Activated T-helper 9 cell treated with anti-CD3 and anti-CD28 coated beads, Interleukin-2, amount 50 U/mL, for 16 hours (primary cell): ENCODE results near the gene PAM16.
"Not testable (repeated sequence)": the region's sequence is repeated elsewhere in the genome, so short reads cannot be mapped to it uniquely, and the experiment has no call there.

Experiments
- DNase-seq: peaks from one replicate; pipeline ENCODE4 v3.0.0-alpha.2; 2020; ENCODE audit warnings: low read depth

Gene PAM16

DNA sequence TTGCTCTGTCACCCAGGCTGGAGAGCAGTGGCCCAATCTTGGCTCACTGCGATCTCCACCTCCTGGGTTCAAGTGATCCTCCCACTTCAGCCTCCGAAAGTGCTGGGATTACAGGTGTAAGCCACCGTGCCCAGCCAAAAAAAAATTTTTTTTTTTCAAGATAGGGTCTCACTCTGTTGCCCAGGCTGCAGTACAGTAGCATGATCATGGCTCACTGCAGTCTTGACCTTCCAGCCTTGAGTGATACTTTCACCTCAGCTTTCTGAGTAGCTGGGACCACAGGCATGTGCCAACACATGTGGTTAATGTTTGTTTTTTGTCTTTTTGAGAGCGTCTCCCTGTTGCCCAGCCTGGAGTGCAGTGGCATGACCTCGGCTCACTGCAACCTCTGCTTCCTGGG, 1.7 kb upstream of the PAM16 start:
- no peak for DNase-seq

- no peak for DNase-seq
Measured at GRCh38 chr16:4351880-4352279, 759 bp upstream of the PAM16 start.

DNA sequence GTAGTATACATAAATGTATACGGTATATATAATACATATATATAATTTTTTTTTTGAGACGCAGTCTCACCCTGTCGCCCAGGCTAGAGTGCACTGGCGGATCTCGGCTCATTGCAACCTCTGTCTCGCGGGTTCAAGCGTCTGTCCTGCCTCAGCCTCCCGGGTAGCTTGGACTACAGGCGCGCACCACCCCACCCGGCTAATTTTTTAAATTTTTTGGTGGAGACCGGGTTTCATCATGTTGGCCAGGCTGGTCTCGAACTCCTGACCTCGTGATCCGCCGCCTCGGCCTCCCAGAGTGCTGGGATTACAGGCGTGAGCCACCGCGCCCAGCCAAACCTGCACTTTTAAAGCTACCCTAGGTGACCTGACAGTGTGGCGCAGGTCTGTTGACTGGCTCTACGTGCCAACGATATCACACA, 745 bp downstream of the PAM16 start:
- DNase-seq, result no peak

- DNase-seq, result no peak
Measured at GRCh38 chr16:4349332-4349731, 1.8 kb downstream of the PAM16 start.

DNA sequence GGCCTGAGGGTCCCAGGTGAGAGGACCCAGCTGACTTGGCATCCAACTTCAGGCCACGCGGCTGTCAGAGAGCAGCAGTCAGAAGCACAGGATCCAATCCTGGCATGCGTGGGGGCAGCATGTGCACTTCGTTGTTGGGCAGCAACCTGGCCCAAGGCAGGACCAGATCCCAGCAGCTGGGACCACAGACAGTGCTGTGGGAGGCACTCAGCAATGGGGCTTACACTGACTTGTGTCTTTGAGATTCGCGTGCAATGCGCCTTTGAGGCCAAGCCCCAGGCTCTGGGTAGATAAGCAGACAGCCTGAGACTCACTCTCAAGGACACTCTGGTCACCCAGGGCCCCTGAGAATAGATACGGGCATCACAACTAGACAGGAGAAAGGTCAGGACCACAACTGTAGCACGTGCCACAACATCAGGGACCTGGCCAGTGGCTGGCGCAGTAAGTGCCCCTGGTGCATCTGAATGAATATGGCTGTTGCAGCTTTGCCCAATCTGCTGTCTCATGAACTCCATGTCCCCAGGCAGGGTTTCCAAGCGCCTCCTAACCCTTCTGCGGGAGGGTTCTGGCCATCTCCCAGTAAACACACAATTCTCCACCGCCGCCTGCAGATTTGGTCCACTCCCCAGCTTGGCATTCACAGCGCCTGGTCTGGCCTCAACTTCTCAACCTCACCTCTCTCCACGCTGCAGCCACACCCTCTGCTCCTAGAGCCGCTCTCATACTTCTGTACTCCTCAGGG, 3.2 kb downstream of the PAM16 start:
- no peak for DNase-seq

- DNase-seq, result no peak
Measured at GRCh38 chr16:4347010-4347409, 4.1 kb downstream of the PAM16 start.

- no peak for DNase-seq
Measured at GRCh38 chr16:4345836-4346781, 5.0 kb downstream of the PAM16 start.

- DNase-seq, result no peak
Measured at GRCh38 chr16:4344983-4345835, 5.9 kb downstream of the PAM16 start.

- DNase-seq, result not testable (repeated sequence)
Measured at GRCh38 chr16:4344300-4344982, 6.7 kb downstream of the PAM16 start.

DNA sequence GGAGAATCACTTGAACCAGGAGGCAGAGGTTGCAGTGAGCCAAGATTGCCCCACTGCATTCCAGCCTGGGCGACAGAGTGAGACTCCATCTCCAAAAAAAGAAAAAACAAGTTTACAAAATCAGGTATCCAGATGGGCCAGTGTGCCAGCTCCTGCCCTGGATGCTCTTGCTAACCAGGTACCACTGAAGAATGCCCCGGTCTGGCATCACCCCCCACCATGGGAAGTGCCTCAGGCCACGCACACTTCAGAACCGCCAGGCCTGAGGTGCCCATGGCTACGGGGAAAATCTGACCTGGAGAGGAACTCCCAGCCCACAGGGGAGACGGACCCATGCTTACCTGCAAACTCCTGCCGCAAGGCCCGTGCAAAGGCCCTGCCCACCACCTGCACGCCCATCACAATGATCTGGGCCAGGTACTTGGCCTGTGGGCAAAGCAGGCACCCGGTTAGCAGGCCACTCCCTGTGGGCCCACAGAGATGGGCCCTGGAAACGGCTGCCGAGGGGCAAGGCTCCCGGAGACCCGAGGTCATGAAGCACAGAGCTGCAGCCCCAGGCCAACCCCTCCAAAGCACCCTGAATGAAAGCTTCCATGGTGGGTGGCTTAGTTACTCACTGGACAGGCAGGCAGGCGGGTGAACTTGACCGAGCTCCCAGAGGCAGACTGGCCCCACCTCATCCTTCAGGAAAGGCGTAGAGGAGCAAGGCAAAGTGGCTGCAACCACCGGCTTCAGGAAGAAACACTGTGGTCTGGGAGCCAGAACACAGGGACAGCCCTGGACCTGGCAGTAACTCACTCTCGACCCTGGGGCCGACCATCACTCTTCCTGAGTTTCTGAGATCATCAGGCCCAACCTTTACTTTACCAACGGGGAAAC, 8.0 kb downstream of the PAM16 start:
- DNase-seq, result no peak

GRCh38 chr16:4341250-4341649, 9.9 kb downstream of the PAM16 start:
- no peak for DNase-seq

GRCh38 chr16:4340443-4340842, 10.7 kb downstream of the PAM16 start:
- DNase-seq, result no peak

- DNase-seq, result no peak
Measured at GRCh38 chr16:4339909-4340308, 11.2 kb downstream of the PAM16 start.

- no peak for DNase-seq
Measured at GRCh38 chr16:4339455-4339854, 11.7 kb downstream of the PAM16 start.

DNA sequence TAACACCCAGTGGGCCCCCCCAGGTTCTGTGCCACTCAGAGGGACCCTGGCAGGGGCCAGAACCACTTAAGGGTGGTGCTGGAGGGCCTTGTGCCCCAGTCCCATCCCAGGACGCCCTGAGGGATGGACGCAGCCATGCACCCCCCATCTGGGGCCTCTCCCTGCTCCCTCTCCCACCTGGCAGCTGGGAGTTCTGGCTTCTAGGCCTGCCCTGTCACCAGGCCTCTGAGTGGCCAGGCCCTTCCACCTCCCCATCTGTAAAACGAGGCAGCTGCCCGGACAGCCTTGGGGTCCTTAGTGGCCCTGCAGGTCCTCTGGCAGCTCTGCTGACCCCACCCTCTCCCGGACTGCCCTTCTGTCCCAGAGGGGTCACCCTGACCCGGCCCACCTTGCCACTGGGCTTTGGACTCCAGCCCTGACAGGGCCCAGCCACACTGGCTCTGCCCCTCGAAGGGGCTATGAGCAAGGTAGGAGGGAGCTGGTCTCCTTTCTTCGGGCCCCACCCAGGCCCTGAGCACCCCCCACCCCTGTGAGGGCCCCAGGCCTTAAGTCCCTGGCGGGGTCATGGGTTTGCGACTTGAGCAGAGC, 12.3 kb downstream of the PAM16 start:
- DNase-seq, result no peak

GRCh38 chr16:4338125-4338582, 13.0 kb downstream of the PAM16 start:
- DNase-seq, result no peak

DNA sequence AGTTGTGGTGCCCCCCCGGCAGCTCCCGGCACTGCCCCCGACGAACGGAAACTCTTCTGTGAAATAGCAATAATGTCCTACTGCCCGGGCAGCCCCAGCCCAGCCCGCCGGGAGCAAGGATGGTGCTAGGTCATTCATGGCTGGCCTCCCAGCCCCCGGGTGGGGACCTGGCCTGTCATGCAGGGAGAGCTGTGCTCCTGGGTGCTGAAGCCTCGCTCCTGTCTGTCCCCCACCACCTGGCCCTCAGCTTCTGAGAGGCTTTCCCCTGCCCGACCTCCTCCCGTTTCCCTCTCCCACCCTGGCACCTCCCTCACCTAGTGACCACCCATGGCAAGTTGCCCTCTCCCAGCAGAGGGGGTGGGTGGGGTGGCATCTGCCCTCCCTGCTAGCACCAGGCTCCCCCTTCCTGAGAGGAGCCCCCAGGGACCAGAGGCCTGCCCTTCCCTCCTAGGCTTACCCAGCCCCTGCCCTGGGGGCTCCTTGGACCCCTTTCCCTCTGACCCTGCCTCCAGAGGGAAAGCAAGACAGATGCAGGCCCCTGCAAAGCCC, 13.5 kb downstream of the PAM16 start:
- no peak for DNase-seq

- no peak for DNase-seq
Measured at GRCh38 chr16:4336701-4337539, 14.2 kb downstream of the PAM16 start.
